GM21825 (cell line): Measurements from ENCODE around the gene GSTM1.

Source experiments
- ATAC-seq: cut with Tn5 transposase; IDR thresholded peaks from one replicate; pipeline ENCODE4 v1.9.1; 2021; ENCODE audit warnings: mild to moderate bottlenecking, moderate library complexity; ENCODE audit not compliant: unreplicated experiment

The GSTM1 gene

GRCh38 chr1:109726007-109726406, 38.4 kb downstream of the GSTM1 start:
- ATAC-seq, result no peak

- ATAC-seq, result no peak
These were observed 39.2 kb downstream of the GSTM1 start for GRCh38 chr1:109726728-109727373.

- ATAC-seq, result no peak
These were observed 41.3 kb downstream of the GSTM1 start for GRCh38 chr1:109728870-109729269.

- ATAC-seq, result no peak
These were observed 43.0 kb downstream of the GSTM1 start for GRCh38 chr1:109730666-109731065.

- ATAC-seq, result no peak
These were observed 44.8 kb downstream of the GSTM1 start for GRCh38 chr1:109732390-109732881.

- no peak for ATAC-seq
These were observed 45.7 kb downstream of the GSTM1 start for GRCh38 chr1:109733236-109733870.

GRCh38 chr1:109739738-109740614, 52.4 kb downstream of the GSTM1 start:
- ATAC-seq, result peak; percentile 96

GRCh38 chr1:109740615-109741373, 53.2 kb downstream of the GSTM1 start, which contains the start of gene GSTM3:
TSS of gene GSTM3 (minus strand) at chr1:109741038. CDS start at chr1:109740287, 751 bp downstream.
- ATAC-seq, result no peak
